Endothelial cell of umbilical vein (primary cell): ENCODE results near the gene SOX8. TPM values are rescaled to one million over a fixed set of nuclear protein-coding genes. Genes with fewer than 3 reads are reported as not detected.

ENCODE experiments used
- BruUV-seq: library from RNA; stranded (reverse); fragments of 400-500 nt; replicated peaks from 2 replicates; lab custom pipeline; 2021; lab: Mats Ljungman, UMichigan
- CTCF ChIA-PET: fragments of 300-600, 350-600 bp; sonication (Branson Sonifier 250); formaldehyde crosslinking; loops from one replicate; lab custom pipeline; 2021; ENCODE audit warnings: antibody characterized with exemption, inconsistent platforms; lab: Charles Lee
- POLR2A ChIA-PET: fragments of 300-600, 350-600 bp; sonication (Branson Sonifier 250); formaldehyde crosslinking; loops from one replicate; lab custom pipeline; 2021; ENCODE audit warnings: antibody characterized with exemption, inconsistent platforms; lab: Charles Lee
- DNase-seq: peaks from one replicate; pipeline ENCODE4 v3.0.0-alpha.2; 2011; ENCODE audit warnings: low read depth, low spot score
- FAIRE-seq: peaks from 2 replicates; lab custom pipeline; 2011; peaks lifted over from hg19 to GRCh38; lab: Jason Lieb, UNC
- H2AFZ ChIP-seq: 2 replicates; pipeline ENCODE4 v1.6.0; 2012; ENCODE audit warnings: low read depth, low read length, control low read depth, inconsistent platforms
- H3K27ac ChIP-seq: 2 replicates; pipeline ENCODE4 v1.5.1; 2011; ENCODE audit warnings: low read depth, mild to moderate bottlenecking, control low read depth, low read length, moderate library complexity; ENCODE audit not compliant: insufficient read depth
- H3K27me3 ChIP-seq, 2 experiments: 2 replicates each; pipeline versions ENCODE4 v1.6.0 to v1.6.1; 2011; ENCODE audit warnings: low read length in 2 of 2, mixed read lengths in 1 of 2; ENCODE audit not compliant: control insufficient read depth in 2 of 2, insufficient read depth in 2 of 2
- H3K36me3 ChIP-seq, 2 experiments: 2 replicates in 1 of 2; 3 replicates in 1 of 2; pipeline ENCODE4 v1.5.1; 2011; ENCODE audit warnings: low read length in 2 of 2, mild to moderate bottlenecking in 1 of 2, moderate library complexity in 1 of 2; ENCODE audit not compliant: control insufficient read depth in 2 of 2, insufficient read depth in 2 of 2; ENCODE audit errors: extremely low read depth in 1 of 2
- H3K4me1 ChIP-seq: 3 replicates; pipeline ENCODE4 v1.5.1; 2011; ENCODE audit warnings: mild to moderate bottlenecking, low read length; ENCODE audit not compliant: control insufficient read depth, insufficient read depth; ENCODE audit errors: extremely low read depth
- H3K4me2 ChIP-seq: 2 replicates; pipeline ENCODE4 v1.6.1; 2011; ENCODE audit warnings: low read length, control low read depth, mixed read lengths; ENCODE audit not compliant: insufficient read depth
- H3K4me3 ChIP-seq, 3 experiments: fragments of 200-600 bp in 1 of 3; sonication (generic), shearing (Covaris generic) in 1 of 3; replicated peaks in 1 of 3; 2 replicates each; pipeline ENCODE4 v1.5.1; 2011 to 2016; ENCODE audit warnings: control low read depth in 3 of 3, low read length in 3 of 3, mild to moderate bottlenecking in 2 of 3, inconsistent platforms in 1 of 3, low read depth in 1 of 3, moderate library complexity in 1 of 3; ENCODE audit not compliant: insufficient read depth in 1 of 3
- H3K79me2 ChIP-seq: 2 replicates; pipeline ENCODE4 v1.6.0; 2012; ENCODE audit warnings: low read length, inconsistent platforms; ENCODE audit not compliant: control insufficient read depth, insufficient read depth
- H3K9ac ChIP-seq: replicated peaks from 2 replicates; pipeline ENCODE3; 2011; ENCODE audit warnings: low read length, control low read depth; ENCODE audit not compliant: insufficient read depth; ENCODE audit errors: extremely low read depth
- H3K9me1 ChIP-seq: replicated peaks from 3 replicates; pipeline ENCODE4 v1.6.0; 2011; ENCODE audit warnings: mild to moderate bottlenecking, low read length; ENCODE audit not compliant: control insufficient read depth, insufficient read depth; ENCODE audit errors: extremely low read depth
- H3K9me3 ChIP-seq: replicated peaks from 2 replicates; pipeline ENCODE4 v1.5.1; 2012; ENCODE audit warnings: low read length, inconsistent platforms; ENCODE audit not compliant: control insufficient read depth, insufficient read depth
- H4K20me1 ChIP-seq: replicated peaks from 2 replicates; pipeline ENCODE3; 2011; ENCODE audit warnings: mild to moderate bottlenecking, low read length; ENCODE audit not compliant: control insufficient read depth, insufficient read depth; ENCODE audit errors: extremely low read depth
- CTCF ChIP-seq, 2 donors: IDR thresholded peaks; 1 replicate in 1 of 2; 2 replicates in 1 of 2; pipeline ENCODE4 v1.5.1; 2011; ENCODE audit warnings: low read length in 2 of 2, mild to moderate bottlenecking in 2 of 2, moderate library complexity in 2 of 2, control low read depth in 1 of 2, inconsistent platforms in 1 of 2, low read depth in 1 of 2; ENCODE audit not compliant: insufficient read depth in 1 of 2; ENCODE audit errors: extremely low read depth in 1 of 2
- EZH2 ChIP-seq: IDR thresholded peaks from 2 replicates; pipeline ENCODE4 v1.6.1; 2012; ENCODE audit warnings: borderline replicate concordance, low read depth, mild to moderate bottlenecking, moderate library complexity, low read length, inconsistent platforms; ENCODE audit not compliant: severe bottlenecking
- FOS ChIP-seq: IDR thresholded peaks from 2 replicates; pipeline ENCODE4 v1.6.1; 2011; ENCODE audit warnings: mild to moderate bottlenecking, low read length, moderate library complexity, borderline replicate concordance; ENCODE audit not compliant: insufficient read depth
- GATA2 ChIP-seq: IDR thresholded peaks from 2 replicates; pipeline ENCODE4 v1.7.0; 2011; ENCODE audit warnings: low read depth, mild to moderate bottlenecking, moderate library complexity, mixed read lengths, low read length; ENCODE audit not compliant: insufficient read length, insufficient read depth
- JUN ChIP-seq: IDR thresholded peaks from 2 replicates; pipeline ENCODE4 v1.6.1; 2011; ENCODE audit warnings: borderline replicate concordance, low read depth; ENCODE audit not compliant: insufficient read length, insufficient read depth
- MAX ChIP-seq: IDR thresholded peaks from 2 replicates; pipeline ENCODE4 v1.6.1; 2011; ENCODE audit not compliant: insufficient read depth, insufficient read length
- MYC ChIP-seq: IDR thresholded peaks from one replicate; pipeline ENCODE4 v1.6.1; 2011; ENCODE audit warnings: mild to moderate bottlenecking, low read depth, low read length
- POLR2A ChIP-seq: IDR thresholded peaks from 2 replicates; pipeline ENCODE4 v1.6.1; 2012; ENCODE audit warnings: low read depth, mild to moderate bottlenecking, control low read depth, low read length
- POLR2AphosphoS5 ChIP-seq: IDR thresholded peaks from 2 replicates; pipeline ENCODE4 v1.6.1; 2012; ENCODE audit warnings: low read depth, mild to moderate bottlenecking, control low read depth, low read length, moderate library complexity; ENCODE audit not compliant: insufficient read depth
- dilution Hi-C: fragments of 300-500 bp; cut with MboI; formaldehyde crosslinking; loops from one replicate; pipeline ENCODE4 v1.15.0; 2019; ENCODE audit warnings: low sequenced_read_pairs; ENCODE audit not compliant: extremely low pct_ligation_motif_present
- intact Hi-C: fragments of 100-400 bp; cut with micrococcal nuclease; formaldehyde crosslinking; loops from one replicate; pipeline ENCODE4 v1.10.0; 2022
- polyA plus RNA-seq, 4 experiments: library from polyadenylated mRNA; depleted of rRNA in 3 of 4; stranded (reverse) in 3 of 4; unstranded in 1 of 4; fragments of >200 nt; gene quantifications; 2 replicates each; pipeline versions ENCODE4 v1.2.1 to v1.2.3, GENCODE V29; 2011 to 2012; ENCODE audit warnings: missing spikeins in 1 of 4
- total RNA-seq: library from RNA; stranded (reverse); gene quantifications from 2 replicates; pipeline ENCODE4 v1.2.3, GENCODE V29; 2021

Gene SOX8
- total and polyA plus RNA-seq, 2 donors (not counting 3 experiments of a cell fraction or from before 2014, with no cell fraction given), result 0.52 to 0.53 TPM

- POLR2A ChIA-PET, result interaction anchor here (1.0 kb wide), 1 partner anchor 211 kb away, joined by 3 read pairs; no protein-coding TSS in a partner anchor
- no peak overlapping the region for H3K27ac ChIP-seq
- FAIRE-seq, result peak; percentile 26
- no peak for DNase-seq
- CTCF ChIA-PET, result interaction anchor here (0.8 to 4.8 kb wide), 5 partner anchors 10 to 61 kb away, joined by 3 to 22 read pairs (median 3); no protein-coding TSS in a partner anchor
- intact Hi-C loops (loop anchor here (2.0 kb wide), 1 partner anchor 15 kb away; the partner anchor contains the start of gene SOX8), dilution Hi-C loops (no loop called here)
- no peak overlapping the region for H3K4me3 ChIP-seq
- TF ChIP-seq CTCF (IDR thresholded peaks at IDR 0.05; ENCODE audit: extremely low read depth in 1 of 2, insufficient read depth in 1 of 2, low read depth in 1 of 2, low read length in 2 of 2) (no peak), FOS (no peak), GATA2 (no peak), EZH2 (no peak), MAX (no peak), POLR2AphosphoS5 (no peak), POLR2A (no peak), MYC (no peak), JUN (no peak)
- no peaks in the 10 kb centered on the region for H3K36me3 ChIP-seq
- H3K9ac ChIP-seq, result no peak overlapping the region
- peaks cover 15% of the 10 kb centered on the region for H3K4me1 ChIP-seq
- no peak overlapping the region for H2AFZ ChIP-seq
- no peaks in the 10 kb centered on the region for H3K27me3 ChIP-seq
- H3K9me1 ChIP-seq, result no peaks in the 10 kb centered on the region
- no TSS peak for BruUV-seq
- H3K9me3 ChIP-seq, result no peaks in the 10 kb centered on the region
- H3K79me2 ChIP-seq, result no peaks in the 10 kb centered on the region
- H3K4me2 ChIP-seq, result no peak overlapping the region
- no peaks in the 10 kb centered on the region for H4K20me1 ChIP-seq
These were observed 14.2 kb downstream of the SOX8 start for GRCh38 chr16:995783-996182.
